Measurements from ENCODE around the gene EHD4.

DNA sequence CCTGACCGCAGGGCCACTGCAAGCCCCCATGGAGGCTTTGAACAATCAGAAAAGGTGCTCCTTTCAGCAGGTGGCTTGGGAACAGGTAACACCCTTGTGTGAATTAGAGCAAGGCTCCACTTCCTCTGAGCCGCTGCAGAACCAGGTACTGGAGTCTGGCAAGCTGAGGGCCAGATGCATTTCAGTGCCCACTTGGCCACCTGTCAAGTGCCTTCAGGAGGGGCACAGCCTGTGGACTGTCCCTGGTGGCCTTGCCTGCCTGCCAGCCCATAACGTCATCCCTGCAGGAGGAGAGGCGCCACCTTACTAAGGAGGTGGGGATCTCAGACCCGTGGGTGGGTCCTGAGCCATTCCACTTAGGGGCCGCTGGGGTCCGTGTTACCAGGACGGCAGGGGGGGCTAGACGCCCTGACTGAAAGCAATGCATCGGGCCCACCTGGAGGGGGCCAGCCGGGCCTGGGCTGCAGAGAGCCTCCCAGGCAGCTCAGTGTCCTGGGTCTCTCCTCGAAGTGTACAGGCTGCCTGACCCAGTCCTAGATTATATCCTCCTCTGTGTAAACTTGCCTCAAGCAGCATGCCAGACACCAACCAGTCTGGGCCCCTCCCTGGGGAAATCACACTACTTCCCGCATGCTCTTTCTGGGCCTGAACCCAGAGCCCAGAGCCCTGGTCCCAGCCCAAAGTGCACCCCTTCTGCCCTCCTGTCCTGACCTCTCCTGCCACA lies 94.6 kb downstream of the EHD4 start:
- TF ChIP-seq, protein P1, sequence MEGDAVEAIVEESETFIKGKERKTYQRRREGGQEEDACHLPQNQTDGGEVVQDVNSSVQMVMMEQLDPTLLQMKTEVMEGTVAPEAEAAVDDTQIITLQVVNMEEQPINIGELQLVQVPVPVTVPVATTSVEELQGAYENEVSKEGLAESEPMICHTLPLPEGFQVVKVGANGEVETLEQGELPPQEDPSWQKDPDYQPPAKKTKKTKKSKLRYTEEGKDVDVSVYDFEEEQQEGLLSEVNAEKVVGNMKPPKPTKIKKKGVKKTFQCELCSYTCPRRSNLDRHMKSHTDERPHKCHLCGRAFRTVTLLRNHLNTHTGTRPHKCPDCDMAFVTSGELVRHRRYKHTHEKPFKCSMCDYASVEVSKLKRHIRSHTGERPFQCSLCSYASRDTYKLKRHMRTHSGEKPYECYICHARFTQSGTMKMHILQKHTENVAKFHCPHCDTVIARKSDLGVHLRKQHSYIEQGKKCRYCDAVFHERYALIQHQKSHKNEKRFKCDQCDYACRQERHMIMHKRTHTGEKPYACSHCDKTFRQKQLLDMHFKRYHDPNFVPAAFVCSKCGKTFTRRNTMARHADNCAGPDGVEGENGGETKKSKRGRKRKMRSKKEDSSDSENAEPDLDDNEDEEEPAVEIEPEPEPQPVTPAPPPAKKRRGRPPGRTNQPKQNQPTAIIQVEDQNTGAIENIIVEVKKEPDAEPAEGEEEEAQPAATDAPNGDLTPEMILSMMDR (conservative IDR thresholded peaks at IDR 0.05): no peak
- TF ChIP-seq ZFX (IDR thresholded peaks at IDR 0.05): peak; percentile 61; the same call in 1 of the 2 replicates
